Esophagus mucosa (tissue), 1 donor: ENCODE results near the gene DPY19L3. TPM values are rescaled to one million over a fixed set of nuclear protein-coding genes. Genes with fewer than 3 reads are reported as not detected.
"Not testable (repeated sequence)": the region's sequence is repeated elsewhere in the genome, so short reads cannot be mapped to it uniquely, and the experiment has no call there.

Experiments
- ATAC-seq: fragments of 200-7000 bp; cut with Tn5 transposase; one replicate; pipeline ENCODE4 v1.9.1; 2020
- total RNA-seq: library from RNA; stranded (reverse); gene quantifications from one replicate; pipeline ENCODE4 v1.2.4, GENCODE V29; 2023
- donor health status: DM: yes; HTN: yes; CAD: no.

The DPY19L3 gene
- 9.0 TPM for total RNA-seq

- peak; percentile 99 for ATAC-seq
Measured at GRCh38 chr19:32405431-32406160, at the start of gene DPY19L3. DPY19L3 (plus strand) TSS chr19:32405770; CDS start chr19:32408254, 2,484 bp downstream.

GRCh38 chr19:32357720-32358119, 47.9 kb upstream of the DPY19L3 start:
- no peak for ATAC-seq

GRCh38 chr19:32358321-32358720, 47.2 kb upstream of the DPY19L3 start:
- ATAC-seq, result no peak

GRCh38 chr19:32359581-32359980, 46.0 kb upstream of the DPY19L3 start:
- ATAC-seq, result no peak

GRCh38 chr19:32361574-32362317, 43.8 kb upstream of the DPY19L3 start:
- no peak for ATAC-seq

GRCh38 chr19:32362318-32362691, 43.3 kb upstream of the DPY19L3 start:
- ATAC-seq, result no peak

- peak; percentile 85 for ATAC-seq
Measured at GRCh38 chr19:32363175-32363574, 42.4 kb upstream of the DPY19L3 start.

GRCh38 chr19:32363632-32364031, 41.9 kb upstream of the DPY19L3 start:
- peak; percentile 24 for ATAC-seq

GRCh38 chr19:32364040-32364439, 41.5 kb upstream of the DPY19L3 start:
- no peak for ATAC-seq

- ATAC-seq, result no peak
Measured at GRCh38 chr19:32367063-32367462, 38.5 kb upstream of the DPY19L3 start.

- ATAC-seq, result no peak
Measured at GRCh38 chr19:32367948-32368536, 37.5 kb upstream of the DPY19L3 start.

- no peak for ATAC-seq
Measured at GRCh38 chr19:32368787-32369186, 36.8 kb upstream of the DPY19L3 start.

GRCh38 chr19:32372726-32373517, 32.6 kb upstream of the DPY19L3 start:
- no peak for ATAC-seq

- peak; percentile 100 for ATAC-seq
Measured at GRCh38 chr19:32373585-32374295, 31.8 kb upstream of the DPY19L3 start.

- ATAC-seq, result not testable (repeated sequence)
Measured at GRCh38 chr19:32374362-32374761, 31.2 kb upstream of the DPY19L3 start.

- ATAC-seq, result not testable (repeated sequence)
Measured at GRCh38 chr19:32377088-32377487, 28.5 kb upstream of the DPY19L3 start.

GRCh38 chr19:32380269-32380668, 25.3 kb upstream of the DPY19L3 start:
- ATAC-seq, result no peak

- peak; percentile 82 for ATAC-seq
Measured at GRCh38 chr19:32387701-32388392, 17.7 kb upstream of the DPY19L3 start.

GRCh38 chr19:32388393-32388855, 17.1 kb upstream of the DPY19L3 start:
- no peak for ATAC-seq

- ATAC-seq, result no peak
Measured at GRCh38 chr19:32392901-32393300, 12.7 kb upstream of the DPY19L3 start.

GRCh38 chr19:32396046-32396652, 9.4 kb upstream of the DPY19L3 start:
- peak; percentile 50 for ATAC-seq
